ENCODE measurements around the gene COPS7A. TPM values are rescaled to one million over a fixed set of nuclear protein-coding genes. Genes with fewer than 3 reads are reported as not detected.
A peak's percentile ranks its signal among the peaks of the same experiment; 100 is the strongest.

COPS7A gene
- total RNA-seq, 4 donors from 2014 or later = 46.9 to 74.4 (median 70.0) TPM

GRCh38 chr12:6695313-6696045, 28.4 kb upstream of the COPS7A start:
- Histone ChIP-seq H3K4me1 (peaks cover 0 to 23% (median 11%) of the 10 kb centered on the region in 4 donors), H3K36me3 (no peaks in the 10 kb centered on the region), H3K27ac (no peak overlapping the region), H3K9me3 (no peaks in the 10 kb centered on the region), H3K27me3 (peaks cover 0 to 35% of the 10 kb centered on the region in 2 donors), H3K4me3 (no peak overlapping the region)
- TF ChIP-seq EP300 (IDR thresholded peaks at IDR 0.05) (no peak), POLR2A (IDR thresholded peaks at IDR 0.05) (no peak), CTCF (IDR thresholded peaks at IDR 0.05) (no peak)
- DNase-seq (ENCODE audit: low spot score in 2 of 2) = no peak
- 69 to 74% methylated on average over 10 to 11 of the region's 11 CpGs for WGBS, 2 donors

- TF ChIP-seq EP300 (IDR thresholded peaks at IDR 0.05) = no peak
- DNase-seq (ENCODE audit: low spot score in 2 of 2) = no peak
- H3K9me3 ChIP-seq = no peaks in the 10 kb centered on the region
- no peak overlapping the region for H3K4me3 ChIP-seq
- H3K4me1 ChIP-seq = peaks cover 0 to 17% (median 14%) of the 10 kb centered on the region in 4 donors
- H3K36me3 ChIP-seq = no peaks in the 10 kb centered on the region
- no peak overlapping the region for H3K27ac ChIP-seq
- WGBS, 2 donors = 79 to 81% methylated on average over 17 of the region's 17 CpGs
- peaks cover 5 to 48% of the 10 kb centered on the region in 2 donors for H3K27me3 ChIP-seq
Measured at GRCh38 chr12:6696690-6697583, 26.9 kb upstream of the COPS7A start.

DNA sequence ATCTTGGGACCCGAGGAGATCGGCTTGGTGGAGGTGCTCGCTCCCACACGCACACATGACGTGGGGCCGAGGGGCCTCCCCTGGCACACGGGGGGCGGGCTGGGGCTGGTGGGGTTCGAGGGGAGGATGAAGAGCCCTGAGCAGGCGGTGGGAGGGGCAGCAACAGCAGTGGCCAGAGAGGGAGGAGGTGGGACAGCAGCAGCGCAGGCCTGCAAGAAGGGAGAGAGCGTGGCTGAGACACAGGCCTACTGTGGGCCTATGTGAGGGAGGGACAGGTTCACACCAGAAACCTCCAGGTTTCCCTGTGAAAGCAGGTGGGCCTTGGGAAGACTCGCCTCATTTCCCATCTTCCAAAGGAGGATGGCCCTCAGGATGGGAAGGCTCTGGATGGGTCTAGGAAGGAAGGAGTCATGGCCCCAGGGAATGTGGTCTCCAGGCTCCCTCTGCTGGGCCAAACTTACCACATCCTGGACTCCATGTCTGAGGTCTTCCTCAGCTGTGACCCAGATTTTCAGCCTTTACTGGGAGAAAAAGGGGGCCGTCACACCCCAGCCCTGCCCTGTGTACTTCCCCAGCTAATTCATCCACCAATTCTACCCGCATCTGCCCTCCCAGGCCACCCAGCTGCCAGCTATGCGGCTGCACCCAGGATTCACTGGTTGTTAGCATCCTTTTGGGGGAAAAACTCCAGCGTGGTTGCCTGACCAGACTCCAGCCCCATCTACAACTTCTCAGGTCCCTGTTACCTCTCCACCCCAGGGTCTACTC, 26.1 kb upstream of the COPS7A start:
- H3K4me1 ChIP-seq = peaks cover 0 to 17% (median 14%) of the 10 kb centered on the region in 4 donors
- DNase-seq (ENCODE audit: low spot score in 2 of 2) = no peak
- 71 to 75% methylated on average over 13 to 17 of the region's 17 CpGs for WGBS, 2 donors
- TF ChIP-seq CTCF (IDR thresholded peaks at IDR 0.05) (peak in 2 of 5 experiments; percentile 19 to 25), POLR2A (IDR thresholded peaks at IDR 0.05) (no peak)
- H3K27me3 ChIP-seq = peaks cover 5 to 57% of the 10 kb centered on the region in 2 donors
- H3K4me3 ChIP-seq = no peak overlapping the region
- no peaks in the 10 kb centered on the region for H3K36me3 ChIP-seq
- no peak overlapping the region for H3K27ac ChIP-seq
- no peaks in the 10 kb centered on the region for H3K9me3 ChIP-seq

DNA sequence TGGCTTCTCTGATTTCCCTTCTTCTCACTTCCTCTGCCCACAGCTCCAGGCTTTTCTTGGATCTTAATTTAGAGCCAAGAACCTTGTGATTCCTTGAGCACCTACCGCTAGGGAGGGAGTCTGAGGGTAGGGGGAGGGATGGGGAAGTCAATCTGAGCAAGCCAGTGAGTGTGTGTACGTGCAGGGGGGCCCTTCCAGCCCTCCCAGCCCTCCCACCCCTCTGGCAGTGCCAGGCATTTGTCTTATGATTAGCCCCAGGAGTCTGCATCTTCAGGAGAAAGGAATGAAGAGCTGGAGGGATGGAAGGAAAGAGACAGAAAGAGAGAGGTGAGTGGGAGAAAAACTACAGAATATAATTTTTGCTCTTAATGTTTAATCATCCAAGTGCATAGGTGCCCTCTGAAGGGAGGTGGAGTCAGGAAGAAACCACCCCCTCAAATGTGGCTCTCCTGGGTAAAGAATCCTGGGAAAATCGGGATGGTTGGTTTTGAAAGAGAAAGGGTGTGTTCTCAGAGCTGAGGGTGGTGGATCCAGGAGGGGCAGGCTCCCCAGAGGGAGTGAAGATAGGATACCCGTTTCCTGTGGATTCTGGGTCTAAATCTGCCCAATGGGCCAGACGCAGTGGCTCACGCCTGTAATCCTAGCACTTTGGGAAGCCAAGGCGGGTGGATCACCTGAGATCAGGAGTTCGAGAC, 25.3 kb upstream of the COPS7A start:
- DNase-seq (ENCODE audit: low spot score in 2 of 2) = no peak

More for the DNA sequence above, 25.3 kb upstream of the COPS7A start:
- Histone ChIP-seq H3K36me3 (no peaks in the 10 kb centered on the region), H3K4me3 (no peak overlapping the region), H3K27me3 (peaks cover 5 to 64% of the 10 kb centered on the region in 2 donors), H3K9me3 (no peaks in the 10 kb centered on the region), H3K4me1 (peaks cover 0 to 17% (median 14%) of the 10 kb centered on the region in 4 donors), H3K27ac (no peak overlapping the region)
- no peak for TF ChIP-seq CTCF (IDR thresholded peaks at IDR 0.05)
- TF ChIP-seq EP300 (IDR thresholded peaks at IDR 0.05) = no peak
- TF ChIP-seq POLR2A (IDR thresholded peaks at IDR 0.05) = no peak
- WGBS, 2 donors = 54 to 66% methylated on average over 8 of the region's 8 CpGs

All from tibial nerve (tissue), 4 donors.